SU-DHL-6 (cell line): Measurements from ENCODE around the gene KIAA1958.

Source experiments
- EZH2phosphoT487 ChIP-seq: fragments of 200-600 bp; sonication (generic), shearing (Covaris generic); conservative IDR thresholded peaks from 2 replicates; pipeline ENCODE4 v1.6.1; 2018; ENCODE audit warnings: mild to moderate bottlenecking, antibody characterized with exemption, low read length, moderate library complexity, mixed read lengths
- TF ChIP-seq, protein P1 (sequence below): fragments of 200-600 bp; sonication (generic); IDR thresholded peaks from one replicate; pipeline ENCODE4 v1.5.1; 2017; ENCODE audit warnings: antibody characterized with exemption, mild to moderate bottlenecking, low read length, moderate library complexity; ENCODE audit not compliant: insufficient read depth, poor library complexity, severe bottlenecking

DNA sequence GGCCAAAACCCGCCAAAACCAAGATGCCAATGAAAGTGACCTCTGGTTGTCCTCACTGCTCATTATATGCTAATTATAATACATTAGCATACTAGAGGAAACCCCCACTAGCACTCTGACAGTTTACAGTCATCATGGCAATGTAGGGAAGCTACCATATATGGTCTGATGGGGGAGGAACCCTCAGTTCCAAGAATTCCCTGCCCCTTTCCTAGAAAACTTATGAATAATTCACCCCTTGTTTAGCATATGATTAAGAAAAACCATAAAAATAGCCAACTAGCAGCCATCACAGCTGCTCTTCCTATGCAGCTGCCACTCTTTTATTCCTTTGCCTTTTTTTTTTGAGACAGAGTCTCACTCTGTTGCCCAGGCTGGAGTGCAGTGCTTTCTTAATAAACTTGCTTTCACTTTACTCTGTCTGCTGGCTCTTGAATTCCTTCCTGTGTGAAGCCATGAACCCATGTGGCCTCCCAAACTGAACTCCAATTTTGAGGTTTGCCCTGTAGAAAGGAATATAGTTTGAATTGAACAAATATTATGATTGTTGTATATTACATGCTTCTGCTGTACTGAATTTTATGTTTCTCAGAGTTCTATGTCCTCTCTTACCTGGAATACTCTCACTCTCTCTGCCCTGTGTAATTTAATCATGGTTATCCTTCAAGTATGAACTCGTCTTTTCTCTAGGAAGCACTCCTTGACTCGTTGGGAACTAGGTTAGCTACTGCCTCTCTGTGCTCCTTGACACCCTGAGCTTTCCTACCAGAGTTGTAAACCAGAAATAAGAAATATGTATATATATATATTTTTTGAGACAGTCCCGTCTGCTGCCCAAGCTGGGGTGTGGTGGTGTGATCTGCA is 59.8 kb downstream of the KIAA1958 start:
- TF ChIP-seq, protein P1, sequence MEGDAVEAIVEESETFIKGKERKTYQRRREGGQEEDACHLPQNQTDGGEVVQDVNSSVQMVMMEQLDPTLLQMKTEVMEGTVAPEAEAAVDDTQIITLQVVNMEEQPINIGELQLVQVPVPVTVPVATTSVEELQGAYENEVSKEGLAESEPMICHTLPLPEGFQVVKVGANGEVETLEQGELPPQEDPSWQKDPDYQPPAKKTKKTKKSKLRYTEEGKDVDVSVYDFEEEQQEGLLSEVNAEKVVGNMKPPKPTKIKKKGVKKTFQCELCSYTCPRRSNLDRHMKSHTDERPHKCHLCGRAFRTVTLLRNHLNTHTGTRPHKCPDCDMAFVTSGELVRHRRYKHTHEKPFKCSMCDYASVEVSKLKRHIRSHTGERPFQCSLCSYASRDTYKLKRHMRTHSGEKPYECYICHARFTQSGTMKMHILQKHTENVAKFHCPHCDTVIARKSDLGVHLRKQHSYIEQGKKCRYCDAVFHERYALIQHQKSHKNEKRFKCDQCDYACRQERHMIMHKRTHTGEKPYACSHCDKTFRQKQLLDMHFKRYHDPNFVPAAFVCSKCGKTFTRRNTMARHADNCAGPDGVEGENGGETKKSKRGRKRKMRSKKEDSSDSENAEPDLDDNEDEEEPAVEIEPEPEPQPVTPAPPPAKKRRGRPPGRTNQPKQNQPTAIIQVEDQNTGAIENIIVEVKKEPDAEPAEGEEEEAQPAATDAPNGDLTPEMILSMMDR: no peak
- TF ChIP-seq EZH2phosphoT487: no peak
